ENCODE data around the gene TFPT.

The TFPT gene

GRCh38 chr19:54115109-54116063 lies at the start of gene TFPT, which contains the start of gene PRPF31:
Gene TFPT (minus strand): TSS chr19:54115657. CDS start chr19:54115269, 388 bp downstream.
Gene PRPF31 (plus strand): TSS chr19:54115754. CDS start chr19:54118279, 2,525 bp downstream.
- peak; percentile 98 for DNase-seq

GRCh38 chr19:54165222-54165621 lies 49.8 kb upstream of the TFPT start:
- DNase-seq, result no peak

GRCh38 chr19:54164369-54165068 lies 49.1 kb upstream of the TFPT start:
- peak; percentile 86 for DNase-seq

- DNase-seq, result no peak
Observed at GRCh38 chr19:54162884-54163283, 47.4 kb upstream of the TFPT start.

- DNase-seq, result peak; percentile 80
Observed at GRCh38 chr19:54162241-54162805, 46.9 kb upstream of the TFPT start.

- DNase-seq, result no peak
Observed at GRCh38 chr19:54160854-54161253, 45.4 kb upstream of the TFPT start.

GRCh38 chr19:54160182-54160811 lies 44.8 kb upstream of the TFPT start:
- no peak for DNase-seq

GRCh38 chr19:54159352-54160181 lies 44.1 kb upstream of the TFPT start, which contains the start of gene LENG1:
Gene LENG1 (minus strand): TSS chr19:54159721. CDS start chr19:54159695, 26 bp downstream.
- DNase-seq, result peak; percentile 100

- peak; percentile 32 for DNase-seq
Observed at GRCh38 chr19:54158812-54159351, 43.4 kb upstream of the TFPT start.

GRCh38 chr19:54156953-54157352 lies 41.5 kb upstream of the TFPT start:
- DNase-seq, result no peak

GRCh38 chr19:54156490-54156889 lies 41.0 kb upstream of the TFPT start:
- DNase-seq, result no peak

- DNase-seq, result no peak
Observed at GRCh38 chr19:54155694-54156093, 40.2 kb upstream of the TFPT start.

- no peak for DNase-seq
Observed at GRCh38 chr19:54154603-54155345, 39.3 kb upstream of the TFPT start.

- no peak for DNase-seq
Observed at GRCh38 chr19:54153731-54154326, 38.4 kb upstream of the TFPT start.

GRCh38 chr19:54152878-54153524 lies 37.5 kb upstream of the TFPT start:
- DNase-seq, result no peak

- DNase-seq, result no peak
Observed at GRCh38 chr19:54152267-54152666, 36.8 kb upstream of the TFPT start.

- DNase-seq, result no peak
Observed at GRCh38 chr19:54151362-54152035, 36.0 kb upstream of the TFPT start.

GRCh38 chr19:54149021-54149812 lies 33.8 kb upstream of the TFPT start:
- no peak for DNase-seq
